ENCODE data around the gene CCDC200.
"Not testable (repeated sequence)": the region's sequence is repeated elsewhere in the genome, so short reads cannot be mapped to it uniquely, and the experiment has no call there.

CCDC200 gene

DNA sequence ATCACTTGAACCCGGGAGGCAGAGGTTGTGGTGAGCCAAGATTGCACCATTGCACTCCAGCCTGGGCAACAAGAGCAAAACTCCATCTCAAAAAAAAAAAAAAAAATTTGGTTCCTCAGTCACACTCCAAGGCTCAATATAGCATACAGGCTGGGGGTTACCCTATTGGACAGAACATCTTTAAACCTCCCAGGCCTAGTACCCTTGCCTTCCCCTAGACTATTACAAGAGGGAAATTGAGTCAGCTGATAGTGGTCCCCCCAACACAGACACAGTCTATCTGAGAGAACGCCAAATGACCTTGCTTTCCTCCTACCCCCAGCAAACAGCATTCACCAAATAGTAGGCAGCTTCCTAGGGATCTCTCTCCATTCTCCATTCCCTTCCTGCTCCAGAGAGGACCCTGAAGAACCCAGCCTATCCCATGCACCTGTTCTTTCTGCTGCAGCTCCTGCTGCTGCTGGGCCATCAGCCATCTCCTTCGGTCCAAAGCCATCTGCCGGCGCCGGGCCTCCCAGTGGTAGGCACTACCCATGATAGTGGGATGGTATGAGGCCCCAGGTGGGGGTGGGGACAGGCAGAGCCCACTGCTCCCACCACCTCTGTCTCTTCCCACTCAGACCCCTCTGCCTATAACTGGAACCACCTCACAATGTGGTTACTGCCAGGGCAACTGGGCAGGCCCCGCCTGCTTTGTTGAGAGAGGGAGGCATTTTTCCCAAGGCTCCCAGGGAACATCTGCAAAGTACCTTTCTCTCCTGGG is at the start of gene CCDC200:
CCDC200 (minus strand) TSS at position 604 of the 763 bp plus-strand sequence; CDS start at position 535, 69 bp downstream.
- DNase-seq, result not testable (repeated sequence)

DNA sequence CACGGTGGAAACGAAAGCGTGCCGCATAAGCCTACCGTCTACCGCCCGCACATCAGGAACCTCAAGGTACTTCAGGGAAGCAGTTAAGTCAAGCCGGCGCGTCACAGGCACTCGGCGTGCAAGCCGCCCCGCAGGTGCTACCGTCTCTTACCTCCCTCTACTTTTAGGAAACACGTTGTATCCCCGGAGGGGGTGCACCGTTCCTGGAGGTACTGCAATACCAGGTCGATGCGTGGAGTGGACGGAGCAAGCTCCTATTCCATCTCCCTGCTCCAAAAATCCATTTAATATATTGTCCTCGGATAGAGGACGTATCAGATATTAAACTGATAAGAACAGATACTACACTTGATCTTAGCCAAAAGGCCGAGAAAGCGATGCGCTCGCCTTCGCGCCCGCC is 44.5 kb upstream of the CCDC200 start:
- DNase-seq, result not testable (repeated sequence)

DNA sequence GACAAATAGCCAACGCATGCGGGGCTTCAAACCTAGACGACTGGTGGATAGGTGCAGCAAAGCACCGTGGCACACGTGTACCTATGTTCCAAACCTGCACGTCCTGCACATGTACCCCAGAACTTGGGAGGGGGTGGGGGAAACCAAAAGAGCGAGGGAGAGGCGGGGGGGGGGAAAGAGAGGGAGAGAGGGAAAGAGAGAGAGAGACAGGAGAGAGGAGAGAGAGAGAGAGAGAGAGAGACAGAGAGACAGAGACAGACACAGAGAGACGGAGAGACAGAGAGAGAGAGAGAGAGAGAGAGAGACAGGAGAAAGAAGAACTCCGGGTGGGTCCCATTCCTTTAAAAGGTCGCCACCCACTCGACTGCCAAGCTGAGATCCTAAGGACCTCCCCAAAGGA is 44.1 kb upstream of the CCDC200 start:
- DNase-seq, result not testable (repeated sequence)

DNA sequence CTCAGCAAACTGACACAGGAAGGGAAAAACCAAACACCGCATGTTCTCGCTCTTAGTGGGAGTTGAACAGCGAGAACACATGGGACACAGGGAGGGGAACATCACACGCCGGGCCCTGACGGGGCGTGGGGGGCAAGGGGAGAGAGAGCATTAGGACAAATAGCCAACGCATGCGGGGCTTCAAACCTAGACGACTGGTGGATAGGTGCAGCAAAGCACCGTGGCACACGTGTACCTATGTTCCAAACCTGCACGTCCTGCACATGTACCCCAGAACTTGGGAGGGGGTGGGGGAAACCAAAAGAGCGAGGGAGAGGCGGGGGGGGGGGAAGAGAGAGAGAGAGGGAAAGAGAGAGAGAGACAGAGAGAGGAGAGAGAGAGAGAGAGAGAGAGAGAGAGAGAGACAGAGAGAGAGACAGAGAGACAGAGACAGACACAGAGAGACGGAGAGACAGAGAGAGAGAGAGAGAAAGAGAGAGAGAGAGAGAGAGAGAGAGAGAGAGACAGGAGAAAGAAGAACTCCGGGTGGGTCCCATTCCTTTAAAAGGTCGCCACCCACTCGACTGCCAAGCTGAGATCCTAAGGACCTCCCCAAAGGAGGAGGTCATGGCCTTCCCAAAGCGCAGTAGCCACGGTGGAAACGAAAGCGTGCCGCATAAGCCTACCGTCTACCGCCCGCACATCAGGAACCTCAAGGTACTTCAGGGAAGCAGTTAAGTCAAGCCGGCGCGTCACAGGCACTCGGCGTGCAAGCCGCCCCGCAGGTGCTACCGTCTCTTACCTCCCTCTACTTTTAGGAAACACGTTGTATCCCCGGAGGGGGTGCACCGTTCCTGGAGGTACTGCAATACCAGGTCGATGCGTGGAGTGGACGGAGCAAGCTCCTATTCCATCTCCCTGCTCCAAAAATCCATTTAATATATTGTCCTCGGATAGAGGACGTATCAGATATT is 42.4 kb upstream of the CCDC200 start:
- DNase-seq, result not testable (repeated sequence)

GRCh38 chr17:43246456-43246855 is 18.0 kb upstream of the CCDC200 start:
- not testable (repeated sequence) for DNase-seq

DNA sequence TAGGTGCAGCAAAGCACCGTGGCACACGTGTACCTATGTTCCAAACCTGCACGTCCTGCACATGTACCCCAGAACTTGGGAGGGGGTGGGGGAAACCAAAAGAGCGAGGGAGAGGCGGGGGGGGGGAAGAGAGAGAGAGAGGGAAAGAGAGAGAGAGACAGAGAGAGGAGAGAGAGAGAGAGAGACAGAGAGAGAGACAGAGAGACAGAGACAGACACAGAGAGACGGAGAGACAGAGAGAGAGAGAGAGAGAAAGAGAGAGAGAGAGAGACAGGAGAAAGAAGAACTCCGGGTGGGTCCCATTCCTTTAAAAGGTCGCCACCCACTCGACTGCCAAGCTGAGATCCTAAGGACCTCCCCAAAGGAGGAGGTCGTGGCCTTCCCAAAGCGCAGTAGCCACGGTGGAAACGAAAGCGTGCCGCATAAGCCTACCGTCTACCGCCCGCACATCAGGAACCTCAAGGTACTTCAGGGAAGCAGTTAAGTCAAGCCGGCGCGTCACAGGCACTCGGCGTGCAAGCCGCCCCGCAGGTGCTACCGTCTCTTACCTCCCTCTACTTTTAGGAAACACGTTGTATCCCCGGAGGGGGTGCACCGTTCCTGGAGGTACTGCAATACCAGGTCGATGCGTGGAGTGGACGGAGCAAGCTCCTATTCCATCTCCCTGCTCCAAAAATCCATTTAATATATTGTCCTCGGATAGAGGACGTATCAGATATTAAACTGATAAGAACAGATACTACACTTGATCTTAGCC is 12.4 kb upstream of the CCDC200 start:
- DNase-seq, result not testable (repeated sequence)

- not testable (repeated sequence) for DNase-seq
These were observed 11.2 kb upstream of the CCDC200 start for GRCh38 chr17:43239597-43239996.

DNA sequence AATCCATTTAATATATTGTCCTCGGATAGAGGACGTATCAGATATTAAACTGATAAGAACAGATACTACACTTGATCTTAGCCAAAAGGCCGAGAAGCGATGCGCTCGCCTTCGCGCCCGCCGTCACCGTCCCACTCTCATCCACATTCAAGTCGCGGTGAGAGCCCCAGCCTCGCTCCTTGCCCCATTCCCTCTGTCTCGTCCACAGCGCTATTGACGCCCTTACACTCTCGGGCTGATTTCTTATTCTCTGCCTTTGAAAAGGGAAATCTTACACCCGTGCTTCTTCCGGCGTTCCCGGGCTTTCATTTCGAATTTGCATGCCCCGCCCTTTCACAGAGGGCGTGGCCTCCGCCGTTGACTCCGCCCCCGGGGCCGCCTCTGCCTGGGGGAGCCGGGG is 5.5 kb upstream of the CCDC200 start, which contains the start of gene RNU2-1:
RNU2-1 (minus strand) TSS at position 101 of the 400 bp plus-strand sequence.
- DNase-seq, result not testable (repeated sequence)

GRCh38 chr17:43233263-43233662 is 4.8 kb upstream of the CCDC200 start:
- DNase-seq, result not testable (repeated sequence)

DNA sequence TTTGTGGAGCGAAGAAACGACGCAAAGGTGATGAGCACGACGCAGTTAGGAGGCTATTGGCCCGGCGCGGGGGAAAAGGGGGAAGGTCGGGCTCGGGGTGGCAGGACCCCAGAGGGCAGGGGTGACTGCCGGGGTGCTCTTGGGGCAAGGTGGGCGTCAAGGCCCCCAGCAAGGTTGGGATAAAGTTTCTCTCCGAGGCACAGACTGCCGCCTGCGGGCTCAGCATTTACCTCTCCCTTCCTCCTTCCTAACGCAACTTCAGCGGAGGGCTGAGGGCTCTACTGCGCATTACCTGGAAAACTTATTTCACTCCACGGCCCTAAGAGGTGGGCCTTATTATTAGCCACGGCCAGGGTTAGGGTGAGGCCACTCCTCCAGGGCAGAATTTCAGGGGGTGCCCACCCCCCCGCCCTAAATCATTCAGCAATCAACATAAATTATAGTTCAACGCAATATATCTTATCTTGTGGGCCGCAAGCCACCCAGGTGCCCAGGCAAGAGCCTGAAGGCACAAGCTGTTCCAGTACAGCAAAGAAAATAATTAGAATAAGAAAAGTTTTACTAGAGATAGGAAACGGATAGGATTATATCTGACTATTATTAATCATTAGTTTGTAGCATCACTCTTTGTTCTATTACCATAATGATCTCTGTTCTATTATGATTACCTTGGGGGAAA is 3.7 kb upstream of the CCDC200 start:
- not testable (repeated sequence) for DNase-seq

- DNase-seq, result not testable (repeated sequence)
These were observed 3.0 kb upstream of the CCDC200 start for GRCh38 chr17:43231205-43232020.

- DNase-seq, result no peak
These were observed 2.0 kb downstream of the CCDC200 start for GRCh38 chr17:43226393-43226792.

DNA sequence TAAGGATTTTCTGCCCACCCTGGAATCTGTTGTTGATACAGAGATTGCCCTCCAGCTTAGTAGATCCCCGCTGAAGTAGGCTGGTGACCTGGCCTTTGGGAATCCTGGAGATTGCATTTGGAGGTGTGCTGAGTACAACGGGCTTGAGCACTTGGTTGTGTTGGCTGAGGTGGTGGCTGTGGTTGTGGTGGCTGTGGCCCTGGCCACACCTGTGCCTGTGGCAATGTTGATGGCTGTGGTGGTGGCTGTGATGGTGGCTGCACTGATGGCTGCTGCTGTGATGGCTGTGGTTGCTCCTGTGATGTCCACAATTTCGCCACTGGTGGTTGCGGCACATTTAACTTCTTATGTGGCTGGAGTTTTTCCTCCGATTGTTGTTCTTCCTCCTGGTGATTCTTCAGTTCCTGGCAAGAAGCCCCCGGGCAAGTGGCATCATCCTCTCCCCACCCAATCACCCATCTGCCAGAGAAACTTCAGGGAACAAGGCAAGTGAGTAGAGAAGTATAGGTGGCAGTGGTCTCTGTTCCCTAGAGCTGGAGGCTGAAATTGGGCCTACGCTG is 4.2 kb downstream of the CCDC200 start:
- no peak for DNase-seq

- DNase-seq, result no peak
These were observed 7.8 kb downstream of the CCDC200 start for GRCh38 chr17:43220511-43221125.

DNA sequence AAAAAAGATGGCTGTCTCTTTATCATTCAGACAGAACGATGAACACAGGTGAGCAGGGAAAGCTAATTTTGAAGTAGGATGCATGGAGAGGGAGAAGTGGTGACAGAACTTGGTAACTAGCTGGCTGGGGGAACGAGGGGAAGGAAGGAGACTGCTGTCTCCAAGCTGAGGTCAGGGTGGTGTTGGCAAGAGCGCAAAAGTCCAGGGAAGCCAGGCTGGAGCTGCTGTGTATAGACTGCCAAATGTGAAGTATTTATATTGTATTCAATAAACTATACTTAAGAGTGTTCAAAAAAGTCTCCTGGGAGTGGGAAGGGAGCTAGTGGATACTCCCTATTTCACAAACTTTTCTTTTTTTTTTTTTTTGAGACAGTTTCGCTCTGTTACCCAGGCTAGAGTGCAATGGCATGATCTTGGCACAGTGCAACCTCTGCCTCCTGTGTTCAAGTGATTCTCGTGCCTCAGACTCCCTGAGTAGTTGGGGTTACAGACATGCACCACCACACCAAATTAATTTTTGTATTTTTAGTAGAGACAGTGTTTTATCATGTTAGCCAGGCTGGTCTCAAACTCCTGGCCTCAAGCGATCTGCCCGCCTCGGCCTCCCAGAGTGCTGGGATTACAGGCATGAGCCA is 8.6 kb downstream of the CCDC200 start:
- no peak for DNase-seq

DNA sequence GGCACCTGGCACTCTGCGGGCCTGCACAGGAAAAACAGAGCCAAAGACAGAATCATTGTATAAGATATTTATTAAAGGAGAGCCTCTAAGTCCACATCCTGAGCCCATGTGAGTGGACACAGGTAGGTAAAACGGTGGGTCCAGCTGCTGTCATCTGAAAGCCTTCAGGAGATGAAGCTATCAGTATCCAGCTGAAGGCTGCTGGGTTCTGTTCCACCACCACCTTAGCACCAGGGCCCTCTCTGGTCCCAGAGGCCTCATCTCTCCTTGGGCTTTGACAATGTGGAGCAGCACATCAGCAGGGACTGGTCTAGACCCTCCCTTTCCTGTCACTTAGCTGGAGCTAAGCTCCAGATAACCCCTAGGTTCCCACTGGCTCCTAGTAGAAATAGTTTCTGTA is 9.4 kb downstream of the CCDC200 start:
- DNase-seq, result no peak

GRCh38 chr17:43217614-43218087 is 10.8 kb downstream of the CCDC200 start:
- DNase-seq, result no peak

- no peak for DNase-seq
These were observed 11.4 kb downstream of the CCDC200 start for GRCh38 chr17:43216762-43217613.

Data from C1 segment of cervical spinal cord (tissue), 14 donors.